Stimulated activated CD8-positive, alpha-beta memory T cell treated with anti-CD3 and anti-CD28 coated beads, Interleukin-15, amount 100 ng/mL, for 24 hours (primary cell): ENCODE results near the gene FAM174B.

Experiments
- DNase-seq: peaks from one replicate; pipeline ENCODE4 v3.0.0-alpha.2; 2020; ENCODE audit warnings: low read depth

Gene FAM174B

GRCh38 chr15:92655178-92655995 is at the start of gene FAM174B:
TSS of gene FAM174B (minus strand) at chr15:92655775.
- DNase-seq, result no peak

DNA sequence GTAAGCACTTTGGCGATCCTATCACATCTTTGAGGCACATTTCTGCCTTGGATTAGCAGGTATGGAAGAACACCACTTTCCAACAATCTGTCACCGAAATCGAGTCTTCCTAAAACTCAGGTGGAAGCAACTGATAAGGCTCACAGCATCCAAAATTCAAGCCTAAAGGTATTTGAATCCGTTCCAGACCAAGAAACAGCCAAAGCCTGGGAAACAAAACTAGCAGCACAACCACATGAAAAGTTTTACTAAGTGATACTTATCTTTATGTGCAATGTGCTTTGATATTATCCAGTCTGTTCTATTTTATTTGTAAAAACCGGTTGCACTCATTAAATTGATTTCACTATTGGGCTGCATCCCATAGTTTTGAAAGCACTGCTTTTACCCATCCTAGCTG is 40.5 kb upstream of the FAM174B start:
- no peak for DNase-seq

- DNase-seq, result no peak
Observed at GRCh38 chr15:92693691-92694331, 38.2 kb upstream of the FAM174B start.

- DNase-seq, result no peak
Observed at GRCh38 chr15:92690395-92690794, 34.8 kb upstream of the FAM174B start.

DNA sequence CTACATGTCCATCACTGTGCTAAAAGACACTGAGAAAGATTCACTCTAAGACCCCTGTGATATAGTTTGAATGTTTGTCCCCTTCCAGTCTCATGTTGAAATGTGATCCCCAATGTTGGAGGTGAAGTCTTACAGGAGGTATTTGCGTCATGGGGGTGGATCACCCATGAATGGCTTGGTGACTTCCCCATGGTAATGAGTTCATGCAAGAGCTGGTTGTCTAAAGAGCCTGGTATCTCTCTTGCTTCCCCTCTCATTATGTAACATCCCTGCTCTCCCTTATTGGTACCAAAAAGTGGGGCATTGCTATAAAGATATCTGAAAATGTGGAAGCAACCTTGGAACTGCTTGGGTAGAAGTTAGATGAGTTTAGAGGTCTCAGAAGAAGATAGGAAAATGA is 32.2 kb upstream of the FAM174B start:
- no peak for DNase-seq

GRCh38 chr15:92687195-92687602 is 31.6 kb upstream of the FAM174B start:
- DNase-seq, result no peak

- no peak for DNase-seq
Observed at GRCh38 chr15:92683511-92683834, 27.9 kb upstream of the FAM174B start.

DNA sequence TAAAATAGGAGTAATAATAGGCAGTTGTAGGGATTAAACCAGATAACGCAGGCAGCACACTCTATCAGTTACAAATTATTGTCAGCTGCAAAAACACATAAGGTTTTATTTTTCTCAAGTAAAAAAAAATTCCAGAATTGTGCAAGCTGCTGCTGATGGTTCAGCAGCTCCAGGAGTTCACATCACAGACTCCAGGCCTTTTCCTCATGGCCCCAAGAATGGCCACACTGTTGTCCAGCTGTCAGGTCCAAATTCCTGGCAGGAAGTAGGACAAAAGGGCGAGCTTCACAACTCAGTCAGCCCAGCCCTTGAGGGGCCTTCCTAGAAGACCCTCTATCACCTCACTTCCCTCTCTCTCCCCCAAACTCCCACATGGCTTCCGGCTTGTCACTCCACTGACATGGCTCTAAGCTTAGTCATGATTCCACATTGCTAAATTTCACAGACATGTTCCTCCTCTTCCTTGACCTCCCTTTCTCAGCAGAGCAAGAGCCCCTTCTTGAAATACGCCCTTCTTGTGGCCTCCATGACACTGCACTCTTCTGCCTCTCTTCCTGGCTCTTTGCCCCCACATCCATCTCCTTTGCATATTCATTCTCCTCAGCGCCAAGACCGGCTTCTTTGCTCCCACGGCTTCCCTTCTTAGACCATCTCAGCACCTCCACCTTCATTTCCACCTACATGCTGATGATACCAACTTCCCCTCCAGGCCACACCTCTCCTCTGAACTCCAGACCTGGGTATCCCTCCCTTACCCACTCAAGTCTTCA is 27.4 kb upstream of the FAM174B start:
- no peak for DNase-seq

DNA sequence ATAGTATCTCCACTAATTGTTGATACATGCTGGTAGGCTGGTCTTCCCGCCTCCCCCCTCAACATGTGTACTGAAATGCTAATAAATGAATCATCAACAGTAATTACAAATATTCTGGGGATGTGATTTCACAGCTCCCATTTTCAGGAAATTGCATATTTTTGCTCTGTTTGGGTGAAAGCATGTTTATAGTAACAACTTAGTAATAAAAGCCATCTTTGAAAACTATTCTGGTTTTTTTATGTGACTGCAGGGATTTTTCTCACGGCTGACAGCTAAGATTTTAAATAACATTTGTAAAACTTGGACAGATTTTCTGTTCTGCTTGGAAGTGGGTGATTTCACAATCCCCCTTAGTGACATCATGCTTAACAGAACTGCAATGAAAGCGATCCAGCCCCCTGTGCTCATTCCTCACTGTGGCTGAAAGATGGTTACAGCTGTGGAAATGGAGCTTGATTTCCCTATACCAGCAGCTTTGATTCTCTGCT is 25.6 kb upstream of the FAM174B start:
- DNase-seq, result no peak

GRCh38 chr15:92677999-92678398 is 22.4 kb upstream of the FAM174B start:
- no peak for DNase-seq

DNA sequence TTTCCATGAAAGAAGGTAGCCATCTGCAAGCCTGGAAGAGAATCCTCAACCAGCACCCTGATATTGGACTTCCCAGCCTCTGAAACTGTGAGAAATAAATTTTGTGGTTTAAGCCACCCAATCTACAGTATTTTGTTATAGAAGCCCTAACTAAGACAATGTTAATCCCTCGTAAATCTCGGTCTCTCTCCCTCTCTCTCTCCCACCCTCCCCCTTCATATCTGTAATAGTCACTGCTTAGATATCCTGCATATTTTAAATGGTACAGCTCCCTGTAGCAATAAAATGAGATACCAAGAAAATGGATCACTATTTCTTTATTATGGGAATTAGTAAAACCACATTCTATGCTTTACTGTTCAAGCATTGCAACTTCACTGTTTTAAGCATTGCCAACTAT is 21.0 kb upstream of the FAM174B start:
- no peak for DNase-seq

- no peak for DNase-seq
Observed at GRCh38 chr15:92675485-92675884, 19.9 kb upstream of the FAM174B start.

DNA sequence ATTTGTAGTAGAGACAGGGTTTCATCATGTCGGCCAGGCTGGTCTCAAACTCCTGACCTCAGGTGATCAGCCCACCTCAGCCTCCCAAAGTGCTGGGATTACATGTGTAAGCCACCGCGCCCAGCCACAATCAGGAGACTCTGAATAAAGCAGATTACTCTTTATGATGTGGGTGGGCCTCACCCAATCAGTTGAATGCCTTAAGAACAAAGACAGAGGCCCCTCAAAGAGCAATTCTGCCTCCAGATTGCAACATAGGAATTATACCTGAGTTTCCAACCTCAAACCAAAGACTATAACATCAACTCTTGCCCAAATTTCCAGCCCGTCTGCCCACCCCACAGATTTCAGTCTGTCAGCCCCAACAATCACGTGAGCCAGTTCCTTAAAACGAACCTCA is 18.8 kb upstream of the FAM174B start:
- DNase-seq, result no peak

GRCh38 chr15:92672102-92672501 is 16.5 kb upstream of the FAM174B start:
- DNase-seq, result no peak

GRCh38 chr15:92671406-92671805 is 15.8 kb upstream of the FAM174B start:
- DNase-seq, result no peak

DNA sequence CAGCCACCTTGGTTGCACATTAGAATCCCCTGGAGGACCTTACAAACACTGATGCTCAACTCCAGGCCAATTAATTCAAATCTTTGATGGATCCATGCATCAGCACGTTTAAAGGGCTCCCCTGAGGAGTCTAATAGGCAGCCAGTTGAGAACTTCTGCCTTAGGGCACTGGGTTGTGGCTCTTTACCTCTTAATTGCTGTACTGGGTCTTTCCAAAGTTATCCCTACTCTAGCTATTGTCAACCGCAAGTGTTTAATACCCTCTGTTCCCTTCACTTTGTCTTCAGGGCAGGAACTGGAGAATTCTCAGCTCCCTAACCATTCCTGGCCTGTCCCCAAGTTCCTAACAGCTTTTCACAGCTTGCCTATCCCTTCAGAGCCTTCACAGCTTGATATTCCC is 15.0 kb upstream of the FAM174B start:
- no peak for DNase-seq

- no peak for DNase-seq
Observed at GRCh38 chr15:92669432-92669831, 13.9 kb upstream of the FAM174B start.

DNA sequence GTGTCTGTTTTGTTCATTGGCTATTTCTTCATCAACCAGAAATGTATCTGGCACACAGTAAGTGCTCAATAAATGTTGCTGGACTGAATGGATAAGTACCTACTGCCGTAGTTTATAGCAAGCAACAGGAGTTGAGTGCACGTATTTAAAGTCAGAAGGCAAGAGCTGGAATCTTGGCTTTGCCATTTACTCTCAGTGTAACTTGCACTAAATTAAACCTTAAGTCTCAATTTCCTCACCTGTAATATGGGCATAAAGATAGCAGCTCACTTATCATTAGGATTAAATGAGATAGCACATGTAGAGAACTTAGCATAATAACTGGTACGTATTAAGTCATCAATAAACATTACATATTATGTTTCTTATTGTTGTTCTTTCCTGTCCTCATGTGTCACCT is 13.0 kb upstream of the FAM174B start:
- no peak for DNase-seq

DNA sequence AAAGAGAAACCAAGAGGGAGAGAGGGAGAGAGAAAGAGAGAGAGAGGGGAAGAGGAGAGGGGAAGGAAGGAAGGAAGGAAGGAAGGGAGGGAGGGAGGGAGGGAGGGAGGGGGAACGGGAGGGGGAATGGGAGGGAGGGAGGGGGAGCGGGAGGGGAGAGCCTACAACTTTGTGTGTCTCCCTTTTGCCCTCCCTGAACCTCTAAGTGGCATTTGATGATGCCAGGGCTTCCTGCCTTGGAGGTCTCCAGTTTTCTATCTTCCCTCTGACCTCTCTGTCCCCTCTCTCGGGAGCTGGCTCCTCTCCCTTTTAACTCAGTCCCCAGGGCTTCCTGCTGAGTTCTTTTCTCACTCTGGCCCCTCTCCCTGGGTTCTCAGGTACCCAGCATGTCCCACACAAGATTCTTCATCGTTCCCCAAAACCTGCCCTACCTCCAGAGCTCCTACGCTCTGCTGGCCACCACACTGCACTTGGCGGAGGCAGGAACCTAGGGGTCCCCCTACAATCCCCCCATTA is 12.5 kb upstream of the FAM174B start:
- no peak for DNase-seq

- no peak for DNase-seq
Observed at GRCh38 chr15:92667287-92667904, 11.8 kb upstream of the FAM174B start.

DNA sequence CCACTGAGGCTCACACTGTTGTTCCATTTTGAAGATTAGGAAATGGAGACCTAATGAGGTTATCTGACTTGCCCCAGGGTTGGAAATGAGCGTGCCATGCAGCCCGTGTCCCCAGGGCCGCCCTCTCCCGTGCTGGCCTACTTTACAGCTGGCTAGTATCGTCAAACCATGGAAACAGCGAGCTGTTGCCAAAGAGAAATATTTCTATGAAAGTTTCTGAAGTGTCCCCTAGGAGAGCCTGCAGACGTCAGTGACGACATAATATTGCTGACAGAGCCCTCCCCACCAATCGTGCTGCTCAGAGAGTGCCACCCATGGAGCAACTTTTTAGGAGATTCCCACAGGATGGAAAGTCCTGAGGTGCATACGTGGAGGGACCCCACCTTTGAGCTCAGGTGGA is 11.2 kb upstream of the FAM174B start:
- no peak for DNase-seq

DNA sequence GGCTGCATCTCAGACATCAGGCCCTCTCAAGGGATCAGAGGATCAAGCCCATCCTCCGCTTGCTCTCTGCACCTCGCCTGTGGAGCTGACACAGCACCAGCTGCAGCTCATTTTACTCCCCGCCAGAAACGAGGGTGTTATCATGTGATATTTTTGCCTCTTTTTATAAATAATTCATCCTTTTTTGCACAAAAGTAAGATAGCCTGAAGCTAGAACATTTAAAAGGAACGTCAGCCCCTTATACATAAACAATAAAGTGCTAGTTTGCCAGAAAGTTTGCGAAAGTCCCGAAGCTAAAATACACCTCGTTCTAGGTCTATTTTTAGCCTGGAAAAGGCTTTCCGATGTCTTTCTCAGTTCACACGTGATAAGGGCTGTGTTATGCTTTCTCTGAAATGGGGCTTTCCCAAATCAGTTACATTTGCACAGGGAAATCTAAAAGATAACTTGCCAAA is 9.6 kb upstream of the FAM174B start:
- no peak for DNase-seq
